Stimulated activated naive CD8-positive, alpha-beta T cell treated with anti-CD3 and anti-CD28 coated beads, Interleukin-15, Interleukin-2, amounts not matched to agents 100 U/mL and 50 U/mL, for 24 hours (primary cell): ENCODE data around the gene SUB1.
"Not testable (repeated sequence)": the region's sequence is repeated elsewhere in the genome, so short reads cannot be mapped to it uniquely, and the experiment has no call there.

Experiments used
- ATAC-seq: fragments of 150-1000 bp; cut with Tn5 transposase; one replicate; pipeline ENCODE4 v1.10.0; 2021
- DNase-seq: peaks from one replicate; pipeline ENCODE4 v3.0.0; 2021

The SUB1 gene

GRCh38 chr5:32585446-32586275, at the start of gene SUB1:
Gene SUB1, plus strand, starts transcription at chr5:32585557. Its CDS starts 2,956 bp downstream, at chr5:32588513.
- ATAC-seq: peak; percentile 88
- DNase-seq: peak; percentile 96

GRCh38 chr5:32536246-32536645, 49.1 kb upstream of the SUB1 start:
- DNase-seq (no peak), ATAC-seq (no peak)

GRCh38 chr5:32537437-32538029, 47.8 kb upstream of the SUB1 start:
- not testable (repeated sequence) for DNase-seq

GRCh38 chr5:32538031-32538547, 47.3 kb upstream of the SUB1 start:
- DNase-seq: peak; percentile 17
- peak; percentile 66 for ATAC-seq

More at GRCh38 chr5:32537437-32538029, 47.8 kb upstream of the SUB1 start:
- peak; percentile 65 for ATAC-seq

GRCh38 chr5:32539981-32540845, 45.1 kb upstream of the SUB1 start:
- DNase-seq (no peak), ATAC-seq (no peak)

GRCh38 chr5:32541241-32541640, 44.1 kb upstream of the SUB1 start:
- DNase-seq: no peak
- no peak for ATAC-seq

- ATAC-seq: peak; percentile 79
Observed at GRCh38 chr5:32542216-32543059, 42.9 kb upstream of the SUB1 start.

GRCh38 chr5:32543291-32543690, 42.1 kb upstream of the SUB1 start:
- ATAC-seq: no peak
- no peak for DNase-seq

More at GRCh38 chr5:32542216-32543059, 42.9 kb upstream of the SUB1 start:
- DNase-seq: no peak

GRCh38 chr5:32545102-32545800, 40.1 kb upstream of the SUB1 start:
- ATAC-seq (no peak), DNase-seq (no peak)

GRCh38 chr5:32551194-32551593, 34.2 kb upstream of the SUB1 start:
- no peak for ATAC-seq
- no peak for DNase-seq

- no peak for ATAC-seq
Observed at GRCh38 chr5:32551865-32552264, 33.5 kb upstream of the SUB1 start.

GRCh38 chr5:32552491-32552890, 32.9 kb upstream of the SUB1 start:
- not testable (repeated sequence) for DNase-seq, ATAC-seq

More at GRCh38 chr5:32551865-32552264, 33.5 kb upstream of the SUB1 start:
- DNase-seq: no peak

GRCh38 chr5:32552936-32553335, 32.4 kb upstream of the SUB1 start:
- no peak for ATAC-seq

GRCh38 chr5:32554181-32554780, 31.1 kb upstream of the SUB1 start:
- not testable (repeated sequence) for ATAC-seq, DNase-seq

More at GRCh38 chr5:32552936-32553335, 32.4 kb upstream of the SUB1 start:
- no peak for DNase-seq

- DNase-seq, ATAC-seq: not testable (repeated sequence)
Observed at GRCh38 chr5:32556543-32556942, 28.8 kb upstream of the SUB1 start.

- ATAC-seq: no peak
- DNase-seq: no peak
Observed at GRCh38 chr5:32559411-32559810, 25.9 kb upstream of the SUB1 start.

GRCh38 chr5:32559921-32560320, 25.4 kb upstream of the SUB1 start:
- no peak for ATAC-seq
- DNase-seq: no peak

- DNase-seq: no peak
- no peak for ATAC-seq
Observed at GRCh38 chr5:32562056-32562455, 23.3 kb upstream of the SUB1 start.

GRCh38 chr5:32562843-32563242, 22.5 kb upstream of the SUB1 start:
- DNase-seq: no peak
- no peak for ATAC-seq

- no peak for ATAC-seq
- DNase-seq: no peak
Observed at GRCh38 chr5:32563614-32564013, 21.7 kb upstream of the SUB1 start.
